Dermis microvascular lymphatic vessel endothelial cell (primary cell): ENCODE measurements around the gene MAPRE2. TPM values are rescaled to one million over a fixed set of nuclear protein-coding genes. Genes with fewer than 3 reads are reported as not detected.

Experiments
- DNase-seq, 2 donors: peaks; one replicate each; pipeline versions ENCODE4 v3.0.0 to v3.0.0-alpha.2; 2010; ENCODE audit warnings: low read depth in 2 of 2
- total RNA-seq: library from RNA; depleted of rRNA; stranded (reverse); fragments of >200 nt; gene quantifications from 2 replicates; pipeline ENCODE4 v1.2.1, GENCODE V29; 2014

Gene MAPRE2
- total RNA-seq, 1 donor from 2014 or later: 14.2 TPM

- no peak for DNase-seq
These were observed 80.3 kb downstream of the MAPRE2 start for GRCh38 chr18:35121531-35121930.

DNA sequence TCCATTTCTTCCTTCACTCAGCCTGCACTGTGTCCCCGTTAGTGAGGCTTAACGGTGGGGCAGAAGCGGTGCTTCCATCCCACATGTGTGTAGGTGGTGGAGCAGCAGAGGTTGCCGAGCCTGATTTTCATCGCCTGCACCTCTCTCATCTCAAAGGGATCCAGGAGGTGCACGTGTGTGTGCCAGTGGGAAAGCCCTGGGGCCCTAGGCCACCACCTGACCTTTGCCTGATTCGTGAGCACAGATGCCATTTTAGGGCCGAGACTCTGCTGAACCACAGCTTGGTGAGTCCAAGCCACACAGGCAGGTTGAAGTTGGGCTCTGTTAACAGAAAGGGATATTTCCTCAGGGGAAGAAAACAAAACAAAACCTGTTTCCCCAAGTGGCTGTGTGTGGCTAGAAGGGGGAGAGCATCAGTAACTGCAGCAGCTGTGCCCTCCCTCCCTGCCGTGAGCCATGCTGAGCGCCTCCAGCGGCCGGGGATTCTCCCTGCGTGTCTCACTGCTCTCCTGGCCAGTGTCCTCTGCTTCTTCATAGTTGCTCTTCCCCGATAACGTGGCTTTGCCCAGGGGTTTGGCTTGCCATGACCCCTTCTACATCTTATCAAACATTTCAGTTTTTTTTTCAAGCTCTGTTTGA is 81.5 kb downstream of the MAPRE2 start:
- DNase-seq: no peak

- no peak for DNase-seq
These were observed 82.6 kb downstream of the MAPRE2 start for GRCh38 chr18:35123811-35124210.

- peak in 1 of 2 donors; percentile 28 for DNase-seq
These were observed 86.0 kb downstream of the MAPRE2 start for GRCh38 chr18:35127201-35127600.

- no peak for DNase-seq
These were observed 87.5 kb downstream of the MAPRE2 start for GRCh38 chr18:35128675-35129074.

GRCh38 chr18:35130236-35130635 is 89.0 kb downstream of the MAPRE2 start:
- no peak for DNase-seq

DNA sequence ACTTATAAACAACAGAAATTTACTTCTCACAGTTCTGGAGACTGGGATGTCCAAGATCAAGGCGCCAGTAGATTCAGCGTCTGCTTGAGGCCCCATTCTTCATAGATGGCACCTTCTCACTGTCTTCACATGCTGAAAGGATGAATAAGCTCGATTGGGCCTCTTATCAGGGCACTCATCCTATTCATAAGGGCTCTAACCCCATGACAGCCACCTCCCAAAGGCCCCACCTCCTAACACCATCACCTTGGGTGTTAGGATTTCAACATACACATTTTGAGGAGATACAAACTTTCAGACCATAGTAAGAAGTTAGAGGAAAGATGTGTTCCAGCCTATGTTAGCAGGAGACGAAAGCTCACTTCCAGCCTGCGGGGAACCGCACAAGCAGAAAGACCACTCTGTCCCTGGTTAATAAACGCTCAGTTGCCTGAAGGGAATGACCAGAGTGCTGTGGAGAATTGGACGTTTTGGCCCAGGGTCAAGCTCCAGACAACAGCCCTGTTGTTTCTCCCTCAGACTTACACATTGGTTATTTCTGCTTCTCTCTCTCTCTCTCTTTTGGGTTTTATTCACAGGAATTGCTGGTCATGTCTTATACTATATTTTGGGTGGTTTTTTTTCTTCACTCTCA is 90.3 kb downstream of the MAPRE2 start:
- no peak for DNase-seq

GRCh38 chr18:35132021-35132902 is 91.0 kb downstream of the MAPRE2 start:
- DNase-seq: peak in 1 of 2 donors; percentile 74

- DNase-seq: no peak
These were observed 93.0 kb downstream of the MAPRE2 start for GRCh38 chr18:35134190-35134730.

GRCh38 chr18:35134791-35135531 is 93.7 kb downstream of the MAPRE2 start:
- DNase-seq: no peak

GRCh38 chr18:35136248-35136647 is 95.0 kb downstream of the MAPRE2 start:
- DNase-seq: no peak

- no peak for DNase-seq
These were observed 95.7 kb downstream of the MAPRE2 start for GRCh38 chr18:35136885-35137284.

GRCh38 chr18:35137632-35138031 is 96.4 kb downstream of the MAPRE2 start:
- DNase-seq: no peak

GRCh38 chr18:35138773-35139172 is 97.6 kb downstream of the MAPRE2 start:
- DNase-seq: no peak

DNA sequence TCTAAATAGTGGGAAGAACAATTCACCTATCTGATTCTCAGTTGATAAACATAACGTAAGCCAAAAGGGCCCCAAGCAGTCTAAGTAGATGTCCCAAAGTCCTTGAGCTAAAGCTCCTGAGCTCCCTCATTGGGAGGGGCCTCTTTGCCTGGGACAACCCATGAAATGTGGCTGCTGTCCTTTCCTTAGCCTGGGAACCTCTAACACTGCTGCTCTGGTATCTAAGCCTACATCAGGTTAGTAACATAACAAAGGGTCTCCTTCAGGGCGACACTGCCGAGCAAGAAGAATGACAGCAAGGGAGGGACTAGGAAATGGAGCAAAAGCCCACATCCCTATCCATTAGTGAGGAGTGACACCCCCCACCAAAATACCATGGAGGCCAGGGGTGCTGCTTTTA is 98.3 kb downstream of the MAPRE2 start:
- DNase-seq: no peak

DNA sequence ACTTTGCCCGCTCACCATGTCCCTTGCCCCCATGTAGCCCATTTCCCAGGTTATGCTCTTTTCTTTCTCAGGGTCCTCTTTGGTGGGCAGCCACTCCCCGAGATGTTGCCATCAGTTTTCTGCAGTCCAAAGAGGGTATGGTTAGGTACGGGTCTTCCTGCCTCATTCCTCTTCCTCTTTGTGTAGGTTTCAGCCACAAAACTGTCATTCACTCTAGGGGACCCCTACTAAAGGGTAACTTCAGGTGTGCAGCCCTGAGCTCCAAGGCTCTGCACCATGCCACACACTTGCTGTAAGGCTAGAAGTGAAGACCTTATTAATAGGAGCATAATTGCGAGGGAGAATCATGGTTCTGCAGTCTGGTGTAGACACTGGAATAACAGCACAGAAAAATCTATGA is 99.9 kb downstream of the MAPRE2 start:
- no peak for DNase-seq

DNA sequence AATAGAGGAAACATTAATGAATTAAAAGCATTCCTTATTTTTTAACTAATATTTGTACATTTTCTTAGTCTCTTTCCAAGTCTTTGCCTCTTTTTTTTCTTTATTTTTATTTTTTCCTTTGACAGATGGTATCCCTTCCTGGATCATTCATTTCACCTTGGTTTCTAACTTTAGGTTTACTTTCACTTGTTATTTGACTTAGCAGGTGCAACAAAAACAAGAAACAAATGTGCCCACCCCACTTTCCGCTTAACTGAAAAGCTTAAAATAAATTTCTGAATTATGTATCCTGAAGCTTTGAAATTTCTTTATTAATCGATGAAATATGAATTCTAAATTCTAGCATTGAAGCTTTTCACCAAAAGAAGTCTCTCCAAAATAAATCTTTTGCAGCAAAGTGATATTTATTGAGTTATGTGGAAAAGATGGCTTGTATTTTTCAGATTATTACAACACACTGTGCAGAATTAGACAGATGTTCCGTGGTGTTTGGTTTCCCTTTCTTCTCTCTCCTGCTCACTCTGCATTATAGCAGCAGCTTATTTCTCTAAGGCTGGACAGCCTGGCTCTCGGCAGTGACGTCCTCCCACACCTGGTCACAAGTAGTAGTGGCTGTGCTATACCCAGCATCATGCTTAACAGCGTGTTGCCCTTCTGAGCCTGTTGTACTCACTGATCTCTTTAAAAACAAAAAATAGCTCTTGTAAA is 100.5 kb downstream of the MAPRE2 start:
- no peak for DNase-seq

- no peak for DNase-seq
These were observed 101.0 kb downstream of the MAPRE2 start for GRCh38 chr18:35142275-35142615.

DNA sequence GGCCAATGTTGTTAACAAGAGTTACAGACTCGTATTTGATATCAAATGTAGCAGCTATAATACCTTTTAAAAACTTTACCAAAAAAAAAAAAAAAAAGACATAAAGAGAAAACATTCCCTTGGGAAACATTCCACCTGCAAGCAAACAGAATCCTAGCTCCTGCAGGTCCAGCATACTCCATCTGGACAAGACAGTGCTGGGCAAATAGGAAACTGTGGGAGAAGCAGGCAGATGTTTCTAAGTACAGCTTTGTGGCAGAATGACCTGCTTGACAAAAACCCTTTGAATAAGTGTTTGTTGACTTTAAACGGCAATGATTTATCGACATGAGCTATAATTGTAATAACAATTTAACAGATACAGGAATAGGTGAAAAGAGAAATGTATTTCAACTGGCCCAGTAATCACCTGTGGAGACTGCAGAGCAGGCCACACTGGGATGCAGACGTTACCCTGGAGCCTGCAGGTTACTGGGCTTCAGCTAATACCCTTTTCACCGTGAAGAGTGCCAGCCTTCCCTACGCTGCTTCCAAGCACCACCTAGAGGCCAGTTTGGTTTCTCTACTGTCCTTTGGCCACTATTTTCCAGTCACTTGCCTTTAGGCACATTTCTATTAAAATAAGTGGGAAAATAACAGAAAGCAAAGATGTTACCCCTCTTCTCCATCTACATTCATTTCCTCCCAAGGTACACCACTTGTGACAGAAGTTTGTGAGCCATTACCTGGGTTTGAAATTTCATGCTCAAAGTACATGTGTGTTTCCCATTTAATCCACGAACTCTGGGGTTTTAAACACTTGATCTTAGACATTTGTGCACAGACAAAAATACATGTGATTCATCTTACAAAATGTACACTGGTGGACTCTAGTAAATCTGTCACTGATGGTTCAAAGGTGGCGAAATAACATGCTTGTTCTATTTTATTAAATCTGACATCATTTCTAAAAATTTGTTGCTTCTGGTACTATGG is 102.7 kb downstream of the MAPRE2 start:
- peak; percentile 50 to 71 for DNase-seq

DNA sequence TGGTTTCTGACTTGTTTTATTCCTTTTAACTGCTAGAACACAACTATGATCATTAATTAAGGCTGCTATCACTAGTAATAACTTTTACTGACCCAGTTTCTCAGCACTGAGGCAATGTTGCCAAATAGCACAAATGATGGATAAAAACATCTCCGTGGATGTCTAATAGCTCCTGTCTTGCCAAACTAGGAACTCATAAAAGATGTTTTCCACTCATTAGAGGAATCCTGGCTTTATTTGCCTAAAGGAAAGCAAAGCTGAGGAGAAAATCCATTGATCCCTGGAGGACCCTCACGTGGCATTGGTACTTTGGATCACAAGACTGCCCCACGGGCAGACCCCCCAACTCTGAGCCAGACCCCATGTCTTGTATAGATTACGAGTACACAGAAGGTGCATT is 103.5 kb downstream of the MAPRE2 start:
- DNase-seq: no peak
